BE2C (cell line): Measurements from ENCODE around the gene HTRA1.

ENCODE experiments used
- DNase-seq: peaks from one replicate; pipeline ENCODE4 v3.0.0-alpha.2; 2020
- H3K27me3 ChIP-seq: fragments of 250-450 bp; sonication (Bioruptor Pico); 2 replicates; pipeline ENCODE4 v1.5.1; 2020; ENCODE audit warnings: mild to moderate bottlenecking
- H3K36me3 ChIP-seq: fragments of 250-450 bp; sonication (Bioruptor Pico); 2 replicates; pipeline ENCODE4 v1.5.1; 2020; ENCODE audit warnings: mild to moderate bottlenecking
- H3K4me1 ChIP-seq: fragments of 250-450 bp; sonication (Bioruptor Pico); 2 replicates; pipeline ENCODE4 v1.5.1; 2020
- H3K4me3 ChIP-seq: 2 replicates; pipeline ENCODE4 v1.5.1; 2011; ENCODE audit warnings: low read depth, low read length
- H3K9me3 ChIP-seq: fragments of 250-450 bp; sonication (Bioruptor Pico); 2 replicates; pipeline ENCODE4 v1.5.1; 2020
- TF ChIP-seq, protein P1 (sequence below): IDR thresholded peaks from 2 replicates; pipeline ENCODE4 v1.5.1; 2012; ENCODE audit warnings: mild to moderate bottlenecking, low read depth, low read length

The HTRA1 gene

DNA sequence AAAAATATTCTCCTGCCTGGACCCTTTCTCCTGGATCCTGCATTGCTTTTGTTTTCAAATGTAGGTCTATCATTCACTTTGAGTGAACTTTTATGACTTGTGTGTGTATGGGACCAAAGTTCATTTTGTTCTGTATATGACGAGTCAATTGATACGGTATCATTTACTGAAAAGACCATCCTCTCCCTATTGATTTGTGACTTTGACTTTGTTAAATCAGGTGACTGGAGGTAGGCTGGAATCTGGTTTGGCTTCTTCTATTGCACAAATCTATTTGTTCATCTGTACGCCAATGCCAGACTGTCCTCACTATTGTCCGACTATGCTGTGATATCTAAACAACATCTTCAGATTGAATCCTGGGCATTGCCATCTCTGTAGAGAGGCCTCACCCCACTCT is 12.2 kb upstream of the HTRA1 start:
- Histone ChIP-seq H3K36me3 (no peaks in the 10 kb centered on the region), H3K27me3 (no peaks in the 10 kb centered on the region), H3K4me1 (no peaks in the 10 kb centered on the region), H3K4me3 (no peak overlapping the region), H3K9me3 (no peaks in the 10 kb centered on the region)
- no peak for DNase-seq
- TF ChIP-seq, protein P1, sequence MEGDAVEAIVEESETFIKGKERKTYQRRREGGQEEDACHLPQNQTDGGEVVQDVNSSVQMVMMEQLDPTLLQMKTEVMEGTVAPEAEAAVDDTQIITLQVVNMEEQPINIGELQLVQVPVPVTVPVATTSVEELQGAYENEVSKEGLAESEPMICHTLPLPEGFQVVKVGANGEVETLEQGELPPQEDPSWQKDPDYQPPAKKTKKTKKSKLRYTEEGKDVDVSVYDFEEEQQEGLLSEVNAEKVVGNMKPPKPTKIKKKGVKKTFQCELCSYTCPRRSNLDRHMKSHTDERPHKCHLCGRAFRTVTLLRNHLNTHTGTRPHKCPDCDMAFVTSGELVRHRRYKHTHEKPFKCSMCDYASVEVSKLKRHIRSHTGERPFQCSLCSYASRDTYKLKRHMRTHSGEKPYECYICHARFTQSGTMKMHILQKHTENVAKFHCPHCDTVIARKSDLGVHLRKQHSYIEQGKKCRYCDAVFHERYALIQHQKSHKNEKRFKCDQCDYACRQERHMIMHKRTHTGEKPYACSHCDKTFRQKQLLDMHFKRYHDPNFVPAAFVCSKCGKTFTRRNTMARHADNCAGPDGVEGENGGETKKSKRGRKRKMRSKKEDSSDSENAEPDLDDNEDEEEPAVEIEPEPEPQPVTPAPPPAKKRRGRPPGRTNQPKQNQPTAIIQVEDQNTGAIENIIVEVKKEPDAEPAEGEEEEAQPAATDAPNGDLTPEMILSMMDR: no peak

DNA sequence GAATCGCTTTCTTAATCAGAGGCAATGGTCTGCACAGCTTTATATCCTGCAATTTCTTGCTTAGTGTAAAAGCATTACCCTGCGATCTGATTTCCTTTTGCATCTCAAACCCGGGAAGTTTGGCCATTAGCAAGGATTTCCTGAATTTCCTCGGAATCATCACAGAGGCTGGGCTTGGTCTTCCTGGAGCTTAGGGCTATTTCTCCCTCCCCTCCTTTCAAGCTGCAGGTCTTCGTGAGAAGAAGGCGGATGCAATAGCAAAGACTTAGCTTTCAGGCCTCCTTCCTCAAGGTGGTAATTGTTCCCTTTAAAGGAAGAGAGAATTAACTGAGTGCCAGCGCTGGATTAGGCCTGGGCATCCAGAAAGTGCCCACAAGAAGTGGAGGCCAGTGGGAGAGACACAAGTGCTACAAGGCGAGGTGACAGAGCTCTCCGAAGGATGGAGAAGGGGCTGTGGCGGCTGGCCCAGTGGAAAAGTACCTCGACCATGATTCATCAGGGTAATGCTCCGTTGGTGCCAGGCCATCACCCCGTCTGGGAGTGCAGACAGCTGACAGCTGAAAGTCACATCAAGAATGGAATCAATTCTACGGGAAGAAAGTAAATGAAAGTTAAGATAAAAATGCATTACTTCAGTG is 10.9 kb upstream of the HTRA1 start:
- Histone ChIP-seq H3K9me3 (no peaks in the 10 kb centered on the region), H3K27me3 (no peaks in the 10 kb centered on the region), H3K4me1 (no peaks in the 10 kb centered on the region), H3K36me3 (no peaks in the 10 kb centered on the region), H3K4me3 (no peak overlapping the region)
- TF ChIP-seq, protein P1: no peak
- no peak for DNase-seq

DNA sequence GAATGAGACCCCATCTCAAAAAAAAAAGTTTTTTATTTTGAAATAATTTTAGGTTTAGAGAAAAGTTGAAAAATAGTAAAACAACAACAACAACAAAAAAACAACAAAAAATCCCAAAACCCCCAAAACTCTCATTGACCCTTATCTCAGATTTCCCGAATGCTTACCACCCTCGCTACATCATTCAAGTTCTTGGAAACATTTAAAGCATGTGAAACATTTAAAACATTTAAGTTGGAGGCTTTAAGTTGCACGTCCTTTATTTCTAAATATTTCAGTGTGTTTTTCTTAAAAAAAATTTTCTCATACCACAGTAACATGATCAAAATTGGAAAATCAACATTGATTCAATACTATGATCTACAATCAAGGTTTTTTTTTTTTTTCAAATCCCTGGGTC is 7.3 kb upstream of the HTRA1 start:
- TF ChIP-seq, protein P1: no peak
- Histone ChIP-seq H3K36me3 (no peaks in the 10 kb centered on the region), H3K4me3 (no peak overlapping the region), H3K27me3 (peaks cover 8% of the 10 kb centered on the region; the same call in 1 of the 2 replicates), H3K4me1 (no peaks in the 10 kb centered on the region), H3K9me3 (no peaks in the 10 kb centered on the region)
- no peak for DNase-seq

DNA sequence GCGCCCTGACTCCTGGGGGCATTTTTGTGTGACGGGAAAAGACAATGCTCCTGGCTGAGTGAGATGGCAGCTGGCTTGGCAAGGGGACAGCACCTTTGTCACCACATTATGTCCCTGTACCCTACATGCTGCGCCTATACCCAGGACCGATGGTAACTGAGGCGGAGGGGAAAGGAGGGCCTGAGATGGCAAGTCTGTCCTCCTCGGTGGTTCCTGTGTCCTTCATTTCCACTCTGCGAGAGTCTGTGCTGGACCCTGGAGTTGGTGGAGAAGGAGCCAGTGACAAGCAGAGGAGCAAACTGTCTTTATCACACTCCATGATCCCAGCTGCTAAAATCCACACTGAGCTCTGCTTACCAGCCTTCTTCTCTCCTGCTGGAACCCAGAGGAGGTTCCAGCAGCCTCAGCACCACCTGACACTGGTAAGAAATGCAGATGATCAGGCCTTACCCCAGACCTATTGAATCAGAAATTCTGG is 6.7 kb upstream of the HTRA1 start, which contains the start of gene ARMS2:
ARMS2 (plus strand) TSS at position 51 of the 478 bp plus-strand sequence; CDS start at position 126, 75 bp downstream.
- Histone ChIP-seq H3K4me3 (no peak within 1 kb of the TSS), H3K36me3 (no peaks in the 10 kb centered on the region), H3K27me3 (peaks cover 14% of the 10 kb centered on the region; the same call in 1 of the 2 replicates), H3K4me1 (no peaks in the 10 kb centered on the region), H3K9me3 (no peaks in the 10 kb centered on the region)
- no peak for DNase-seq
- TF ChIP-seq, protein P1: no peak

DNA sequence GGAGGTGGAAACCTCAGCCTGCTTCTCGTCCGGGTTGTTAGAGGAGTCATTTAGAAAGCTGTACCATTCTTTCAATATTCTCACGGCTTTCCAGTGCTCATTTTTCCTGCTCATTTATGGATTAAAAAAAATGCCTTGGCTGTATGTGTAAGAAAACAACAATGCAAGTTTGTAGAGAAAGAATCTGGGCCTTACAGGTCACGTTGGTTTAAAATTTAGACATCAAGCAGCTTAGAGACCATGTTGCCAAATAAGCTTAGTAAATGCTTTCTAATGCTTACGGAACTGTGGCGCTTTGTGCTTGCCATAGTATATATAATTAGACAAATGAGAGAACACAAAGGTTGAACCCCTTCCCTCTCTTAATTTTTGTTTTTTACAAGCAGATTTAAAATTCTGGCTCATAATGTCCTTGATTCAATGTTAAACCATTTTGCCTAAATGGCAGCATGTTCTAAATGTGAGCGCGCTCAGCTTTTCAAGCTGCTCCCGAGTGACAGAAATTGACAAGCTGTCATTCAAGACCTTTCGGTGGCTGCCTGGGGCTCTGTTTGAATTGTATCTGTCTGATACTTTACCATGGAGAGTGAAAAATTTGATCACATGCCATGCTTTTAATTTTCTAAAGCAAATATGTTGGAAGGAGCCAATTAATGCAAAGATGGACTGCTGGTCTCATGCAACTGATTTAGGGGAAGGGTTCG is 5.8 kb upstream of the HTRA1 start:
- Histone ChIP-seq H3K9me3 (no peaks in the 10 kb centered on the region), H3K4me3 (no peak overlapping the region), H3K27me3 (peaks cover 23% of the 10 kb centered on the region), H3K36me3 (no peaks in the 10 kb centered on the region), H3K4me1 (no peaks in the 10 kb centered on the region)
- DNase-seq: no peak
- TF ChIP-seq, protein P1: no peak

DNA sequence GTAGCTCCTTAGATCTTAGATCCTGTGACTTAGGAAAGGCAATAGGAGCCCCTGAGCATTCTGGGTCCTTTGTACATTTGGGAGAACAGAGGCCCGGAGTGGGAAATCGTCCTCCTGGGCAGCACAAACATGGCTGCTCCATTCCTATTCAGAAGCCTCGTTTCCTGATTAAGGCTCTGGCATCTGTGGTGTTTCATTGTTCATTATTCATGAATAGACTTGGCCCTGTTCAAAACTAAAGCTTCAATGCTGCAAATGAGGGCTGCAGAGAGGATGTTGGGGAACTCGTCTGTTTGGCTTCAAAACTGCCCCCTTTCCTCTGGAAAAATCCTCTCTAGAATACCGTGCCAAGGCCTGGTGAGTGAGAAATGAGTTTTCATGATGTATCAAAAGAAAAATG is 3.4 kb upstream of the HTRA1 start:
- Histone ChIP-seq H3K36me3 (no peaks in the 10 kb centered on the region), H3K4me1 (no peaks in the 10 kb centered on the region), H3K27me3 (peaks cover 47% of the 10 kb centered on the region), H3K4me3 (no peak overlapping the region), H3K9me3 (no peaks in the 10 kb centered on the region)
- no peak for DNase-seq
- TF ChIP-seq, protein P1: no peak
